ENCODE results near the gene VPS11. TPM values are rescaled to one million over a fixed set of nuclear protein-coding genes. Genes with fewer than 3 reads are reported as not detected.

Gene VPS11
- total RNA-seq, 1 experiment from 2014 or later, result 18.6 TPM

DNA sequence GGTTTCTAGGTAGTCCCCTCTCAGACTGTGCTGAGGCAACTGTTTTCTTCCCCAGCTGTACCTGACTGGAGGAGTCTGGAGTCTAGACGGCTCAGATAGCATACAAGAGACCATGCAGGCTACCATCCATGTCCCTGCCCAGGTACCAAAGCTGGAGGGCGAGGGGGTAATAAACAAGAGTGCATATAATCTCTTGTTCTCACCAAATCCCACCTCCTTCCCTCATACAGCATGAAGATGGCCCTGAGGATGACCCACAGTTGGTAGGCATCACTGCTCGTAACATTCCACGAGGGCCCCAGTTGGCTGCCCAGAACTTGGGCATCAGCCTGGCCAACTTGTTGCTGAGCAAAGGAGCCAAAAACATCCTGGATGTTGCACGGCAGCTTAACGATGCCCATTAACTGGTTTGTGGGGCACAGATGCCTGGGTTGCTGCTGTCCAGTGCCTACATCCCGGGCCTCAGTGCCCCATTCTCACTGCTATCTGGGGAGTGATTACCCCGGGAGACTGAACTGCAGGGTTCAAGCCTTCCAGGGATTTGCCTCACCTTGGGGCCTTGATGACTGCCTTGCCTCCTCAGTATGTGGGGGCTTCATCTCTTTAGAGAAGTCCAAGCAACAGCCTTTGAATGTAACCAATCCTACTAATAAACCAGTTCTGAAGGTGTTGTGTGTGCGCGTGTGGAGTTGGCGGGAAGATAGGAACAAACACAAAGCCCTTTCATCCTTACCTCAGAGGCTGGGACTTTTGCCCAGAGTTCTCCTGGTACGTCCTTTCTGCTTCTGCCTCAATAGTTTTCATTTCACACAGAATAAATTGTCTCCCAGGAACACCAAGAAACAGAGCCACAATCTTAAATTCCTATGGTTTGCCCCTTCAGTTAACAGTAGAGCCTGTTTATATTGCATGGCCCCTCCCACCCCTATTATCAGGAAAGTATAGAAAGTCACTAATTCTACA, 25.5 kb downstream of the VPS11 start:
- Mint-ChIP-seq H3K27ac (peak overlapping the region in 2 of 3 experiments; percentile 89 to 92; a peak in 4 of 7 replicates), H3K27me3 (ENCODE audit: low read depth) (no peaks in the 10 kb centered on the region), H3K9me3 (no peaks in the 10 kb centered on the region; a peak in 1 of 5 replicates), H3K4me1 (peaks cover 28 to 29% of the 10 kb centered on the region in 2 experiments), H3K36me3 (ENCODE audit: insufficient read depth in 1 of 3, low read depth in 3 of 3) (peaks cover 27 to 57% (median 50%) of the 10 kb centered on the region in 3 experiments), H3K4me3 (peak overlapping the region; percentile 92 to 94)
- H3K4me2 ChIP-seq (ENCODE audit: insufficient read depth, insufficient read length, low read length), result peak overlapping the region; percentile 88
- no peak overlapping the region for H3K27ac ChIP-seq (ENCODE audit: insufficient read length, low read depth, low read length)
- H4K91ac ChIP-seq (ENCODE audit: insufficient read length, low read depth, low read length), result no peak overlapping the region
- no peaks in the 10 kb centered on the region for H3K9me3 ChIP-seq (ENCODE audit: control insufficient read depth, low read depth, low read length)
- no peak overlapping the region for H2BK12ac ChIP-seq (ENCODE audit: insufficient read length, low read depth, low read length)
- no peak overlapping the region for H3T11ph ChIP-seq (ENCODE audit: low read length)
- no peak overlapping the region for H4K8ac ChIP-seq (replicated peaks; ENCODE audit: insufficient read length, low read depth, low read length)
- H3K14ac ChIP-seq (ENCODE audit: insufficient read depth, low read length), result 0 out of 2 replicates have a peak overlapping the region, but pooled peaks have one; percentile 8
- no peak overlapping the region for H4K5ac ChIP-seq (ENCODE audit: insufficient read length, low read depth, low read length)
- peaks cover 13% of the 10 kb centered on the region for H3K23me2 ChIP-seq (ENCODE audit: insufficient read length, low read depth, low read length, poor library complexity, severe bottlenecking)
- H3K4ac ChIP-seq (ENCODE audit: low read depth, low read length), result no peak overlapping the region
- no peak overlapping the region for H2AFZ ChIP-seq (ENCODE audit: low read length)
- peaks cover 20% of the 10 kb centered on the region; the same call in 1 of the 2 replicates for H3K79me2 ChIP-seq (ENCODE audit: insufficient read depth, low read length)
- H2BK15ac ChIP-seq (ENCODE audit: low read depth, low read length), result no peak overlapping the region
- peak overlapping the region; percentile 95 for H3K9ac ChIP-seq (ENCODE audit: extremely low read depth, insufficient read length, low read length)
- TF ChIP-seq, protein P1, sequence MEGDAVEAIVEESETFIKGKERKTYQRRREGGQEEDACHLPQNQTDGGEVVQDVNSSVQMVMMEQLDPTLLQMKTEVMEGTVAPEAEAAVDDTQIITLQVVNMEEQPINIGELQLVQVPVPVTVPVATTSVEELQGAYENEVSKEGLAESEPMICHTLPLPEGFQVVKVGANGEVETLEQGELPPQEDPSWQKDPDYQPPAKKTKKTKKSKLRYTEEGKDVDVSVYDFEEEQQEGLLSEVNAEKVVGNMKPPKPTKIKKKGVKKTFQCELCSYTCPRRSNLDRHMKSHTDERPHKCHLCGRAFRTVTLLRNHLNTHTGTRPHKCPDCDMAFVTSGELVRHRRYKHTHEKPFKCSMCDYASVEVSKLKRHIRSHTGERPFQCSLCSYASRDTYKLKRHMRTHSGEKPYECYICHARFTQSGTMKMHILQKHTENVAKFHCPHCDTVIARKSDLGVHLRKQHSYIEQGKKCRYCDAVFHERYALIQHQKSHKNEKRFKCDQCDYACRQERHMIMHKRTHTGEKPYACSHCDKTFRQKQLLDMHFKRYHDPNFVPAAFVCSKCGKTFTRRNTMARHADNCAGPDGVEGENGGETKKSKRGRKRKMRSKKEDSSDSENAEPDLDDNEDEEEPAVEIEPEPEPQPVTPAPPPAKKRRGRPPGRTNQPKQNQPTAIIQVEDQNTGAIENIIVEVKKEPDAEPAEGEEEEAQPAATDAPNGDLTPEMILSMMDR (conservative IDR thresholded peaks at IDR 0.05), result no peak
- H3K23ac ChIP-seq (ENCODE audit: insufficient read length, low read depth, low read length), result no peak overlapping the region
- no peaks in the 10 kb centered on the region for H3K79me1 ChIP-seq (ENCODE audit: insufficient read depth, low read depth, low read length, poor library complexity, severe bottlenecking)
- H2BK120ac ChIP-seq (ENCODE audit: low read depth, low read length, poor library complexity, severe bottlenecking), result no peak overlapping the region
- no peaks in the 10 kb centered on the region for H4K20me1 ChIP-seq (ENCODE audit: control insufficient read depth, insufficient read depth, insufficient read length)
- no peaks in the 10 kb centered on the region for H3K27me3 ChIP-seq (ENCODE audit: insufficient read depth, low read length)
- H2AK5ac ChIP-seq (ENCODE audit: insufficient read length, low read length), result no peak overlapping the region
- H3K56ac ChIP-seq (ENCODE audit: insufficient read length, low read depth, low read length), result no peak overlapping the region
- no CpG with 5 or more reads among the region's 12 CpGs for WGBS (ENCODE audit: extremely low coverage, insufficient read length, low lambda C conversion rate)
- no peak overlapping the region for H2BK5ac ChIP-seq (ENCODE audit: insufficient read length, low read length)
- H2BK20ac ChIP-seq (ENCODE audit: low read depth, low read length, poor library complexity, severe bottlenecking), result no peak overlapping the region
- no peak for DNase-seq
- no peak overlapping the region for H3K18ac ChIP-seq (ENCODE audit: insufficient read length, low read depth, low read length)
- H3K4me1 ChIP-seq (ENCODE audit: insufficient read depth, low read length), result no peaks in the 10 kb centered on the region; the same call in 1 of the 2 replicates

Data from H9 (cell line).